ENCODE data around the gene PDGFB.

PDGFB gene

GRCh38 chr22:39244496-39245129 is at the start of gene PDGFB:
TSS of gene PDGFB (minus strand) at chr22:39244982. CDS start at chr22:39243963, 1,019 bp downstream.
- Histone ChIP-seq H3K27me3 (ENCODE audit: low read depth, low read length) (no peaks in the 10 kb centered on the region), H3K9me3 (ENCODE audit: insufficient read depth, low read length) (no peaks in the 10 kb centered on the region), H3K4me1 (ENCODE audit: low read length) (peaks cover 18% of the 10 kb centered on the region), H3K36me3 (replicated peaks; ENCODE audit: low read depth, low read length) (no peaks in the 10 kb centered on the region), H3K9ac (ENCODE audit: low read length) (no peak within 1 kb of the TSS), H3K4me2 (ENCODE audit: low read length) (no peak within 1 kb of the TSS), H2AFZ (ENCODE audit: low read depth, low read length) (no peak within 1 kb of the TSS), H3K27ac (ENCODE audit: low read length) (no peak within 1 kb of the TSS), H3K4me3 (ENCODE audit: low read length) (no peak within 1 kb of the TSS), H3K79me2 (ENCODE audit: low read length) (no peaks in the 10 kb centered on the region), H4K20me1 (ENCODE audit: insufficient read depth, low read length) (no peaks in the 10 kb centered on the region)
- no peak for TF ChIP-seq CTCF (IDR thresholded peaks at IDR 0.05; ENCODE audit: low read depth, low read length)
- no peak for TF ChIP-seq EZH2phosphoT487 (IDR thresholded peaks at IDR 0.05; ENCODE audit: low read depth)

- Histone ChIP-seq H3K9ac (ENCODE audit: low read length) (no peak overlapping the region), H4K20me1 (ENCODE audit: insufficient read depth, low read length) (no peaks in the 10 kb centered on the region), H3K9me3 (ENCODE audit: insufficient read depth, low read length) (no peaks in the 10 kb centered on the region), H3K27ac (ENCODE audit: low read length) (no peak overlapping the region), H3K36me3 (replicated peaks; ENCODE audit: low read depth, low read length) (no peaks in the 10 kb centered on the region), H3K4me2 (ENCODE audit: low read length) (no peak overlapping the region), H2AFZ (ENCODE audit: low read depth, low read length) (no peak overlapping the region), H3K79me2 (ENCODE audit: low read length) (no peaks in the 10 kb centered on the region), H3K4me3 (ENCODE audit: low read length) (no peak overlapping the region), H3K27me3 (ENCODE audit: low read depth, low read length) (no peaks in the 10 kb centered on the region), H3K4me1 (ENCODE audit: low read length) (no peaks in the 10 kb centered on the region)
- no peak for TF ChIP-seq CTCF (IDR thresholded peaks at IDR 0.05; ENCODE audit: low read depth, low read length)
- TF ChIP-seq EZH2phosphoT487 (IDR thresholded peaks at IDR 0.05; ENCODE audit: low read depth) = no peak
These were observed 49.1 kb upstream of the PDGFB start for GRCh38 chr22:39293766-39294368.

GRCh38 chr22:39292561-39293074 is 47.8 kb upstream of the PDGFB start:
- no peak overlapping the region for H3K9ac ChIP-seq (ENCODE audit: low read length)
- H2AFZ ChIP-seq (ENCODE audit: low read depth, low read length) = no peak overlapping the region
- no peak overlapping the region for H3K4me3 ChIP-seq (ENCODE audit: low read length)
- no peak overlapping the region for H3K27ac ChIP-seq (ENCODE audit: low read length)
- peaks cover 2% of the 10 kb centered on the region for H3K4me1 ChIP-seq (ENCODE audit: low read length)
- no peaks in the 10 kb centered on the region for H3K36me3 ChIP-seq (replicated peaks; ENCODE audit: low read depth, low read length)
- H3K9me3 ChIP-seq (ENCODE audit: insufficient read depth, low read length) = no peaks in the 10 kb centered on the region
- H3K4me2 ChIP-seq (ENCODE audit: low read length) = no peak overlapping the region
- H3K27me3 ChIP-seq (ENCODE audit: low read depth, low read length) = no peaks in the 10 kb centered on the region
- TF ChIP-seq CTCF (IDR thresholded peaks at IDR 0.05; ENCODE audit: low read depth, low read length) = no peak
- no peaks in the 10 kb centered on the region for H3K79me2 ChIP-seq (ENCODE audit: low read length)
- H4K20me1 ChIP-seq (ENCODE audit: insufficient read depth, low read length) = no peaks in the 10 kb centered on the region

GRCh38 chr22:39292031-39292462 is 47.3 kb upstream of the PDGFB start:
- no peaks in the 10 kb centered on the region for H4K20me1 ChIP-seq (ENCODE audit: insufficient read depth, low read length)
- H3K9ac ChIP-seq (ENCODE audit: low read length) = no peak overlapping the region
- H3K27ac ChIP-seq (ENCODE audit: low read length) = no peak overlapping the region
- H3K9me3 ChIP-seq (ENCODE audit: insufficient read depth, low read length) = no peaks in the 10 kb centered on the region
- TF ChIP-seq CTCF (IDR thresholded peaks at IDR 0.05; ENCODE audit: low read depth, low read length) = no peak
- TF ChIP-seq EZH2phosphoT487 (IDR thresholded peaks at IDR 0.05; ENCODE audit: low read depth) = no peak
- H3K27me3 ChIP-seq (ENCODE audit: low read depth, low read length) = no peaks in the 10 kb centered on the region
- no peaks in the 10 kb centered on the region for H3K79me2 ChIP-seq (ENCODE audit: low read length)
- H3K36me3 ChIP-seq (replicated peaks; ENCODE audit: low read depth, low read length) = no peaks in the 10 kb centered on the region
- peaks cover 8% of the 10 kb centered on the region for H3K4me1 ChIP-seq (ENCODE audit: low read length)
- no peak overlapping the region for H3K4me2 ChIP-seq (ENCODE audit: low read length)
- H3K4me3 ChIP-seq (ENCODE audit: low read length) = no peak overlapping the region
- H2AFZ ChIP-seq (ENCODE audit: low read depth, low read length) = no peak overlapping the region
